ENCODE data around the gene SLC27A6.

DNA sequence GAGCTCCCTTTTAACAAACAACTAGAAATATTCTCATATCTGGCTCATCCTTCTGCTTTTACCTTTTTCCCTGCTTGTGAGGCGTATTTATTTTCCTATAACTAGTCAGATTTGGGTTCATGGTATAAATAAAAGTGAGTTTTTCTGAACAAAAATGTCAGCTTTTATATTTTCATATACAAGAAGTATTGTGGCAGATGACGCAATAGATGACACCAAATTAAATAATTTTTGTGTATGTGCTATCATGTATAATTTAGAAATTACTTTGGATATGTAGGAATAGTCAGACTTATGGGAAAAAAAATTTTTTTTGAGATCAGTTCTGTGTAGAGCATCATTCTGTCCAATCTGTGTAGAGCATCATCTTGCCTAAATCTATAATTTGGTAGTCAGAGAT lies 45.7 kb upstream of the SLC27A6 start:
- TF ChIP-seq, protein P1, sequence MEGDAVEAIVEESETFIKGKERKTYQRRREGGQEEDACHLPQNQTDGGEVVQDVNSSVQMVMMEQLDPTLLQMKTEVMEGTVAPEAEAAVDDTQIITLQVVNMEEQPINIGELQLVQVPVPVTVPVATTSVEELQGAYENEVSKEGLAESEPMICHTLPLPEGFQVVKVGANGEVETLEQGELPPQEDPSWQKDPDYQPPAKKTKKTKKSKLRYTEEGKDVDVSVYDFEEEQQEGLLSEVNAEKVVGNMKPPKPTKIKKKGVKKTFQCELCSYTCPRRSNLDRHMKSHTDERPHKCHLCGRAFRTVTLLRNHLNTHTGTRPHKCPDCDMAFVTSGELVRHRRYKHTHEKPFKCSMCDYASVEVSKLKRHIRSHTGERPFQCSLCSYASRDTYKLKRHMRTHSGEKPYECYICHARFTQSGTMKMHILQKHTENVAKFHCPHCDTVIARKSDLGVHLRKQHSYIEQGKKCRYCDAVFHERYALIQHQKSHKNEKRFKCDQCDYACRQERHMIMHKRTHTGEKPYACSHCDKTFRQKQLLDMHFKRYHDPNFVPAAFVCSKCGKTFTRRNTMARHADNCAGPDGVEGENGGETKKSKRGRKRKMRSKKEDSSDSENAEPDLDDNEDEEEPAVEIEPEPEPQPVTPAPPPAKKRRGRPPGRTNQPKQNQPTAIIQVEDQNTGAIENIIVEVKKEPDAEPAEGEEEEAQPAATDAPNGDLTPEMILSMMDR (conservative IDR thresholded peaks at IDR 0.05 in 1 of 2, IDR thresholded peaks at IDR 0.05 in 1 of 2; ENCODE audit: low read depth in 1 of 2, low read length in 2 of 2), result no peak
- TF ChIP-seq EZH2 (IDR thresholded peaks at IDR 0.05; ENCODE audit: low read length, missing control alignments), result no peak

Data from fibroblast of lung (primary cell).